GM08714 (cell line): ENCODE measurements around the gene ZNF384.
"Not testable (repeated sequence)": the region's sequence is repeated elsewhere in the genome, so short reads cannot be mapped to it uniquely, and the experiment has no call there.

Experiments
- H3K4me3 ChIP-seq: fragments of 200-500 bp; sonication (Bioruptor generic); 2 replicates; pipeline ENCODE4 v1.5.1; 2014; ENCODE audit warnings: mild to moderate bottlenecking, low read length, inconsistent platforms
- ZNF274 ChIP-seq: IDR thresholded peaks from 2 replicates; pipeline ENCODE4 v1.6.1; 2012; ENCODE audit warnings: mild to moderate bottlenecking, low read depth, low read length

Gene ZNF384

DNA sequence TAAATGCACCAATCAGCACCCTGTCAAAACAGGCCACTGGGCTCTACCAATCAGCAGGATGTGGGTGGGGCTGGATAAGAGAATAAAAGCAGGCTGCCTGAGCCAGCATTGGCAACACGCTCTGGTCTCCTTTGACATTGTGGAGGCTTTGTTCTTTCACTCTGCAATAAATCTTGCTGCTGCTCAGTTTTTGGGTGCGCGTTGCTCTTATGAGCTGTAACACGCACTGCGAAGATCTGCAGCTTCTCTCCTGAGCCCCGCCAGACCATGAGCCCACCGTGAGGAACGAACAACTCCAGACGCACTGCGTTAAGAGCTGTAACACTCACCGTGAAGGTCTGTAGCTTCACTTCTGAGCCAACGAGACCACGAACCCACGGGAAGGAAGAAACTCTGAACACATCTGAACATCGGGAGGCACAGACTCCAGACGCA lies 19.8 kb upstream of the ZNF384 start:
- no peak for TF ChIP-seq ZNF274
- H3K4me3 ChIP-seq = no peak overlapping the region

GRCh38 chr12:6708351-6708750 lies 19.2 kb upstream of the ZNF384 start:
- not testable (repeated sequence) for H3K4me3 ChIP-seq

DNA sequence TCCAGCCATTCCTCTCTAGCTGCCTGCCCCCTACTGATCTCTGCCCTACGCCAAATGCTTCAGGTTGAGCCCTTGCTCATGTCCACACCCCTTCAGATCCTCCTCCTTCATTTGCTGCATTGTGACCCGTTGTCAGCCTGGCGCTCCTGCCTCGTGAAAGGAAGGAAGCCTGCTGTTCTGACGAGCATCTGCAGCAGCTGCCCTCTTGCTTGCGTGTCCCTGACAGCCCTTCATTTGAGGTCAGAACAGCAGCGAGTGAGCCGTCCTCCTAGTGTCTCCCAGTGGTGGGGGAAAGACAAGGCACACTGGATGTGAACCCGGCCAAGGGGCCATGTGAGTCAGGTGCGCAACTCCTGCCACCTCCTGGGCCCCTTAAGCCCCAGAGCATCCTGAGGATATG lies 14.5 kb upstream of the ZNF384 start:
- H3K4me3 ChIP-seq = no peak overlapping the region
- no peak for TF ChIP-seq ZNF274

DNA sequence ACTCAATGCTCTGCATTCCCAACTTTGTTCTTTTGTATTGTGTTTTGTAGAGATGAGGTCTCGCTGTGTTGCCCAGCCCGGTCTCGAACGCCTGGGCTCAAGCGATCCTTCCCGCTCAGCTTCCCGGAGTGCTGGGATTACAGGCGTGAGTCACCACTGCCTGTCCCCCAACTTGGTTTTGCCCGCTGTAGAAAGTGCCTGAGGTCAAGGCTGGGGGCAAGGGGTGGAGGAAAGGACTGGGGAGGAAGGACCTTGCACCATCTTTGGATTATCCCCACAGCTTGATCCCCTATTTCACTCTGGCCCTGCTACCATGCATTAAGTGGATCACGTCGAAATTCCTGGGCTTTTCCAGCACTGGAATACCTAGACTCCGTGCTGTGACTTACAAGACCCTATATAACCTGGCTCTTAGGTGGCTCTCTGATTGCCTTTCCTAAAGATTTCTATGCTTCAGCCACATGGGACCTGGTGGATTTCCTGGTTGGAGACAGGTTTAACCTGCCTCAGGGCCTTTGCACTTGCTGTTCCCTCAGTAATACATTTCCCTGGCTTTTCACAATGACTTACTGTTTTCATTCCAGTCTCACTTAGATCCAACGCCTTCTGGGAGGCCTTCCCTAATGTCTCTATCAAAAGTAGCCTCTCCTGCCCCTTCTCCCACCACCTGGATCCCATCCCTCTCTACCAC lies 12.0 kb upstream of the ZNF384 start:
- no peak for TF ChIP-seq ZNF274
- H3K4me3 ChIP-seq = no peak overlapping the region

GRCh38 chr12:6700646-6701051 lies 11.5 kb upstream of the ZNF384 start, which contains the start of gene PIANP:
PIANP (minus strand) TSS chr12:6700815; CDS start chr12:6698061, 2,754 bp downstream.
- peak within 1 kb of the TSS; percentile 32; the same call in 1 of the 2 replicates for H3K4me3 ChIP-seq
- no peak for TF ChIP-seq ZNF274

DNA sequence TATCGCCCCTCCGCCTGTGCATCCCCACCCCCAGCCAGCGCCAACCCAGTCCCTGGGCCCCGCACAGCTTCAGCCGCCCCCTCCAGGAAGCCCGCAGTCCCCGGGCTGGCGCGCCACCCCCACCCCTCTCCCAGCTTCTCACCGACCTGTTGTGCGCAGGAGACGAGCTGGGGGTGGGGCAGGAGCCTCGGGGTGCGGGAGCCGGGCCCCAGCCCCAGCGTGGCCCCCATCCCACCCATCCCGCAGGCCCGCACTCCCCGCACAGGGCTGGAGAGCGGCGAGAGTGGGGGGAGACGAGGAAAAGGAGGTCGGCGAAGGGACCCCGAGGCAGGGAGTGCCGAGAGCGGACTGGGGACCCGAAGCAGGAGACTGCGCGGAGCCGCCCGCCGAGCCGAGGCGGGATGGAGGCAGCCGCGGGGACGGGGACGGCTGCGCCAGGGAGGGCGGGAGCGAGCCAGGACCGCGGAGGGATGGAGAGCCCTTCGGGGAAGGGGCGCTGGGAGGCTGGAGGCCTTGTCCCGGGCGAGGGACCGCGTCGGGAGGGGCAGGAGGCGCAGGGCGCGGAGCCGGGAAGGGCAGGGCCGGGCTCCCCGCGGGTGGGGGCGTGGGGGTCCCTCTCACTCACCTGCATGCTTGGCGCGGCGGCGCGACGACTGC lies 10.9 kb upstream of the ZNF384 start:
- H3K4me3 ChIP-seq = peak overlapping the region; percentile 32; the same call in 1 of the 2 replicates
- TF ChIP-seq ZNF274 = no peak

DNA sequence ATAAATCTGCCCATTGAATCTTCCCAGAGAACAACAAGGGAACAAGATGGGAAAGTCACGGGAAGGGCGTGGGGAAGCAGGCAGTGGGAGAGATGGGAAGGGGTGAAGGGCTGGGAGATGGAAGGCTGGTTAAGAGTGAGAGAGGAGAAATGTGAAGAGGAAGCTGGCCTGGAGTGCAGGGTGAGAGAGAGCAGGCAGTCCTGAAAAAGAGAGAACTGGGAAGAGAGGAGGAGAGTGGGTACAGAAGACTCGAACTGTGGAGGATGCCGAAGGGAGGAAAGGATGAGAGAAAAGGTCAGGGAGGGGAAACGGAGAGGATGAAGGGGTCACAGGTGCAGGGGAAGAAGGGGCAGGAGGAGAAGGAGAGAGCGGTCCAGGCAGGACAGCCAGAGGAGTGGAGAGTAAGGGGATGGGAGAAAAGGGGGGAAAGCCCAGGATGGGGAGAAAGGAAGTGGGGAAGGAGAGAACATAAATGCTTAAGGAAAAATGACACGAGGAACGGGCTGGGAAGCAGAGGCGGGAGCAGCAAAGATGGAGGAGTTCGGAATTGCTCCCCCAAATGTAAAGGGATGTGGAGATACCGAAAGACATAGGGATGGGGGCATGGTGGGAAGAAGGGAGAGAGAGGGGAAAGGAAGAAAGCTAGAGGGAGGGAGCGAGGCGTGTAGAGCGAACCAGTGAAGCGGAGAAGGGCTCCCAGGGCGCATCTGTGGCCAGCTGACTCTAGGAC lies 10.2 kb upstream of the ZNF384 start:
- TF ChIP-seq ZNF274 = no peak
- H3K4me3 ChIP-seq = no peak overlapping the region

DNA sequence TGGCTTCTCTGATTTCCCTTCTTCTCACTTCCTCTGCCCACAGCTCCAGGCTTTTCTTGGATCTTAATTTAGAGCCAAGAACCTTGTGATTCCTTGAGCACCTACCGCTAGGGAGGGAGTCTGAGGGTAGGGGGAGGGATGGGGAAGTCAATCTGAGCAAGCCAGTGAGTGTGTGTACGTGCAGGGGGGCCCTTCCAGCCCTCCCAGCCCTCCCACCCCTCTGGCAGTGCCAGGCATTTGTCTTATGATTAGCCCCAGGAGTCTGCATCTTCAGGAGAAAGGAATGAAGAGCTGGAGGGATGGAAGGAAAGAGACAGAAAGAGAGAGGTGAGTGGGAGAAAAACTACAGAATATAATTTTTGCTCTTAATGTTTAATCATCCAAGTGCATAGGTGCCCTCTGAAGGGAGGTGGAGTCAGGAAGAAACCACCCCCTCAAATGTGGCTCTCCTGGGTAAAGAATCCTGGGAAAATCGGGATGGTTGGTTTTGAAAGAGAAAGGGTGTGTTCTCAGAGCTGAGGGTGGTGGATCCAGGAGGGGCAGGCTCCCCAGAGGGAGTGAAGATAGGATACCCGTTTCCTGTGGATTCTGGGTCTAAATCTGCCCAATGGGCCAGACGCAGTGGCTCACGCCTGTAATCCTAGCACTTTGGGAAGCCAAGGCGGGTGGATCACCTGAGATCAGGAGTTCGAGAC lies 9.3 kb upstream of the ZNF384 start:
- H3K4me3 ChIP-seq = no peak overlapping the region
- TF ChIP-seq ZNF274 = no peak

GRCh38 chr12:6697584-6698351 lies 8.6 kb upstream of the ZNF384 start:
- H3K4me3 ChIP-seq = no peak overlapping the region
- no peak for TF ChIP-seq ZNF274

GRCh38 chr12:6696690-6697583 lies 7.8 kb upstream of the ZNF384 start:
- no peak for TF ChIP-seq ZNF274
- no peak overlapping the region for H3K4me3 ChIP-seq

GRCh38 chr12:6695313-6696045 lies 6.3 kb upstream of the ZNF384 start:
- no peak for TF ChIP-seq ZNF274
- no peak overlapping the region for H3K4me3 ChIP-seq

- TF ChIP-seq ZNF274 = no peak
- H3K4me3 ChIP-seq = no peak overlapping the region
Observed at GRCh38 chr12:6694701-6695100, 5.5 kb upstream of the ZNF384 start.

- no peak for TF ChIP-seq ZNF274
- no peak overlapping the region for H3K4me3 ChIP-seq
Observed at GRCh38 chr12:6693832-6694355, 4.7 kb upstream of the ZNF384 start.
